ENCODE data around the gene CFAP20.
A peak's percentile ranks its signal among the peaks of the same experiment; 100 is the strongest.

The CFAP20 gene

GRCh38 chr16:58110571-58111301 is 18.4 kb downstream of the CFAP20 start:
- H2BK15ac ChIP-seq (ENCODE audit: low read depth, poor library complexity, severe bottlenecking), result peak overlapping the region; percentile 1
- WGBS, result 29% methylated on average over 8 of the region's 12 CpGs
- H3K4ac ChIP-seq (ENCODE audit: low read depth in 1 of 2, low read length in 2 of 2), result peak overlapping the region in 1 of 2 experiments; percentile 10

GRCh38 chr16:58109881-58110280 is 19.3 kb downstream of the CFAP20 start:
- peak overlapping the region; percentile 80 for H3K27ac ChIP-seq (ENCODE audit: low read length, poor library complexity, severe bottlenecking)
- no peaks in the 10 kb centered on the region for H3K9me3 ChIP-seq (ENCODE audit: control insufficient read depth, low read length)
- 79% methylated on average over 2 of the region's 2 CpGs for WGBS
- no peaks in the 10 kb centered on the region for H3K27me3 ChIP-seq (ENCODE audit: control insufficient read depth in 1 of 2, insufficient read depth in 1 of 2, low read length in 2 of 2)
- no peak overlapping the region for H2AFZ ChIP-seq (ENCODE audit: low read depth, low read length)
- H3K4me3 ChIP-seq (ENCODE audit: insufficient read depth in 1 of 2, low read depth in 1 of 2, low read length in 2 of 2), result no peak overlapping the region
- peak overlapping the region in 1 of 2 experiments; percentile 63 for H2BK12ac ChIP-seq (ENCODE audit: low read length in 2 of 2)
- no peak overlapping the region for H3K9ac ChIP-seq (ENCODE audit: low read length)
- no peak overlapping the region for H3K4me2 ChIP-seq (ENCODE audit: low read length, poor library complexity, severe bottlenecking)
- H3K4me1 ChIP-seq (ENCODE audit: control insufficient read depth, insufficient read depth, low read depth, low read length), result peaks cover 22% of the 10 kb centered on the region
- H3K4ac ChIP-seq (ENCODE audit: low read depth in 1 of 2, low read length in 2 of 2), result no peak overlapping the region
- H3K23ac ChIP-seq (ENCODE audit: low read length in 2 of 2), result peak overlapping the region in 1 of 2 experiments; percentile 83
- H3K18ac ChIP-seq (ENCODE audit: low read depth in 1 of 2, low read length in 2 of 2), result peak overlapping the region in 1 of 2 experiments; percentile 78
- H3K36me3 ChIP-seq (ENCODE audit: control insufficient read depth in 1 of 2, insufficient read depth in 2 of 2, low read depth in 1 of 2, low read length in 2 of 2), result peaks cover 12 to 22% of the 10 kb centered on the region in 2 experiments
- H2BK15ac ChIP-seq (ENCODE audit: low read depth, poor library complexity, severe bottlenecking), result no peak overlapping the region
- no peak overlapping the region for H2BK5ac ChIP-seq (ENCODE audit: low read depth, low read length, poor library complexity, severe bottlenecking)
- DNase-seq, result no peak
- H4K91ac ChIP-seq (ENCODE audit: low read length), result no peak overlapping the region
- H2BK120ac ChIP-seq (ENCODE audit: low read depth, low read length), result no peak overlapping the region
- no peak overlapping the region for H3K14ac ChIP-seq (ENCODE audit: low read length in 2 of 2)
- no peak overlapping the region for H4K8ac ChIP-seq (ENCODE audit: low read length)
- H2AK5ac ChIP-seq (ENCODE audit: low read length, severe bottlenecking), result peak overlapping the region; percentile 2
- peaks cover 6% of the 10 kb centered on the region for H3K79me1 ChIP-seq (replicated peaks; ENCODE audit: low read length, poor library complexity, severe bottlenecking)

More at GRCh38 chr16:58110571-58111301, 18.4 kb downstream of the CFAP20 start:
- no peak overlapping the region for H2BK120ac ChIP-seq (ENCODE audit: low read depth, low read length)
- no peak overlapping the region for H3K4me3 ChIP-seq (ENCODE audit: insufficient read depth in 1 of 2, low read depth in 1 of 2, low read length in 2 of 2)
- no peak overlapping the region for H3K14ac ChIP-seq (ENCODE audit: low read length in 2 of 2)
- DNase-seq, result peak; percentile 86
- H3K79me1 ChIP-seq (replicated peaks; ENCODE audit: low read length, poor library complexity, severe bottlenecking), result peaks cover 6% of the 10 kb centered on the region
- H3K9me3 ChIP-seq (ENCODE audit: control insufficient read depth, low read length), result no peaks in the 10 kb centered on the region
- H4K8ac ChIP-seq (ENCODE audit: low read length), result peak overlapping the region; percentile 28
- no peak overlapping the region for H3K23ac ChIP-seq (ENCODE audit: low read length in 2 of 2)
- H2AK5ac ChIP-seq (ENCODE audit: low read length, severe bottlenecking), result peak overlapping the region; percentile 87
- H2BK12ac ChIP-seq (ENCODE audit: low read length in 2 of 2), result peak overlapping the region in 1 of 2 experiments; percentile 60
- H3K4me1 ChIP-seq (ENCODE audit: control insufficient read depth, insufficient read depth, low read depth, low read length), result peaks cover 17% of the 10 kb centered on the region
- peak overlapping the region; percentile 3 for H3K4me2 ChIP-seq (ENCODE audit: low read length, poor library complexity, severe bottlenecking)
- peak overlapping the region; percentile 84 for H3K27ac ChIP-seq (ENCODE audit: low read length, poor library complexity, severe bottlenecking)
- no peak overlapping the region for H2AFZ ChIP-seq (ENCODE audit: low read depth, low read length)
- no peak overlapping the region for H3K9ac ChIP-seq (ENCODE audit: low read length)
- no peak overlapping the region for H2BK5ac ChIP-seq (ENCODE audit: low read depth, low read length, poor library complexity, severe bottlenecking)
- H3K18ac ChIP-seq (ENCODE audit: low read depth in 1 of 2, low read length in 2 of 2), result peak overlapping the region in 1 of 2 experiments; percentile 4
- H3K36me3 ChIP-seq (ENCODE audit: control insufficient read depth in 1 of 2, insufficient read depth in 2 of 2, low read depth in 1 of 2, low read length in 2 of 2), result peaks cover 18 to 31% of the 10 kb centered on the region in 2 experiments
- H3K27me3 ChIP-seq (ENCODE audit: control insufficient read depth in 1 of 2, insufficient read depth in 1 of 2, low read length in 2 of 2), result no peaks in the 10 kb centered on the region
- peak overlapping the region; percentile 15 for H4K91ac ChIP-seq (ENCODE audit: low read length)

- no peak overlapping the region for H2BK15ac ChIP-seq (ENCODE audit: low read depth, poor library complexity, severe bottlenecking)
- H2BK5ac ChIP-seq (ENCODE audit: low read depth, low read length, poor library complexity, severe bottlenecking), result no peak overlapping the region
- no peak overlapping the region for H4K91ac ChIP-seq (ENCODE audit: low read length)
- no peak overlapping the region for H3K9ac ChIP-seq (ENCODE audit: low read length)
- no peak overlapping the region for H3K4ac ChIP-seq (ENCODE audit: low read depth in 1 of 2, low read length in 2 of 2)
- no peak for DNase-seq
- H3K27ac ChIP-seq (ENCODE audit: low read length, poor library complexity, severe bottlenecking), result no peak overlapping the region
- H3K79me1 ChIP-seq (replicated peaks; ENCODE audit: low read length, poor library complexity, severe bottlenecking), result peaks cover 4% of the 10 kb centered on the region
- no peak overlapping the region for H3K4me3 ChIP-seq (ENCODE audit: insufficient read depth in 1 of 2, low read depth in 1 of 2, low read length in 2 of 2)
- H2BK120ac ChIP-seq (ENCODE audit: low read depth, low read length), result no peak overlapping the region
- peaks cover 22% of the 10 kb centered on the region for H3K4me1 ChIP-seq (ENCODE audit: control insufficient read depth, insufficient read depth, low read depth, low read length)
- peaks cover 7 to 17% of the 10 kb centered on the region in 2 experiments for H3K36me3 ChIP-seq (ENCODE audit: control insufficient read depth in 1 of 2, insufficient read depth in 2 of 2, low read depth in 1 of 2, low read length in 2 of 2)
- no peaks in the 10 kb centered on the region for H3K9me3 ChIP-seq (ENCODE audit: control insufficient read depth, low read length)
- H2AK5ac ChIP-seq (ENCODE audit: low read length, severe bottlenecking), result peak overlapping the region; percentile 11
- H4K8ac ChIP-seq (ENCODE audit: low read length), result no peak overlapping the region
- no peaks in the 10 kb centered on the region for H3K27me3 ChIP-seq (ENCODE audit: control insufficient read depth in 1 of 2, insufficient read depth in 1 of 2, low read length in 2 of 2)
- 94% methylated on average over 8 of the region's 8 CpGs for WGBS
- H3K23ac ChIP-seq (ENCODE audit: low read length in 2 of 2), result no peak overlapping the region
- no peak overlapping the region for H3K18ac ChIP-seq (ENCODE audit: low read depth in 1 of 2, low read length in 2 of 2)
- H2AFZ ChIP-seq (ENCODE audit: low read depth, low read length), result no peak overlapping the region
- H3K4me2 ChIP-seq (ENCODE audit: low read length, poor library complexity, severe bottlenecking), result no peak overlapping the region
- H3K14ac ChIP-seq (ENCODE audit: low read length in 2 of 2), result no peak overlapping the region
- H2BK12ac ChIP-seq (ENCODE audit: low read length in 2 of 2), result peak overlapping the region in 1 of 2 experiments; percentile 3
These were observed 19.9 kb downstream of the CFAP20 start for GRCh38 chr16:58109330-58109729.

GRCh38 chr16:58107709-58108108 is 21.5 kb downstream of the CFAP20 start:
- H3K4me1 ChIP-seq (ENCODE audit: control insufficient read depth, insufficient read depth, low read depth, low read length), result peaks cover 22% of the 10 kb centered on the region

More at GRCh38 chr16:58107709-58108108, 21.5 kb downstream of the CFAP20 start:
- Histone ChIP-seq H3K79me1 (replicated peaks; ENCODE audit: low read length, poor library complexity, severe bottlenecking) (no peaks in the 10 kb centered on the region), H2AK5ac (ENCODE audit: low read length, severe bottlenecking) (no peak overlapping the region), H2BK15ac (ENCODE audit: low read depth, poor library complexity, severe bottlenecking) (no peak overlapping the region), H3K9ac (ENCODE audit: low read length) (no peak overlapping the region), H4K8ac (ENCODE audit: low read length) (no peak overlapping the region), H3K9me3 (ENCODE audit: control insufficient read depth, low read length) (no peaks in the 10 kb centered on the region), H3K4ac (ENCODE audit: low read depth in 1 of 2, low read length in 2 of 2) (no peak overlapping the region), H3K27me3 (ENCODE audit: control insufficient read depth in 1 of 2, insufficient read depth in 1 of 2, low read length in 2 of 2) (no peaks in the 10 kb centered on the region), H2BK12ac (ENCODE audit: low read length in 2 of 2) (no peak overlapping the region), H3K4me3 (ENCODE audit: insufficient read depth in 1 of 2, low read depth in 1 of 2, low read length in 2 of 2) (no peak overlapping the region), H2BK120ac (ENCODE audit: low read depth, low read length) (no peak overlapping the region), H2BK5ac (ENCODE audit: low read depth, low read length, poor library complexity, severe bottlenecking) (no peak overlapping the region), H3K4me2 (ENCODE audit: low read length, poor library complexity, severe bottlenecking) (no peak overlapping the region), H3K23ac (ENCODE audit: low read length in 2 of 2) (no peak overlapping the region), H3K14ac (ENCODE audit: low read length in 2 of 2) (no peak overlapping the region), H4K91ac (ENCODE audit: low read length) (no peak overlapping the region), H2AFZ (ENCODE audit: low read depth, low read length) (no peak overlapping the region), H3K36me3 (ENCODE audit: control insufficient read depth in 1 of 2, insufficient read depth in 2 of 2, low read depth in 1 of 2, low read length in 2 of 2) (peaks cover 0 to 2% of the 10 kb centered on the region in 2 experiments), H3K27ac (ENCODE audit: low read length, poor library complexity, severe bottlenecking) (no peak overlapping the region), H3K18ac (ENCODE audit: low read depth in 1 of 2, low read length in 2 of 2) (no peak overlapping the region)
- 63% methylated on average over 2 of the region's 2 CpGs for WGBS
- DNase-seq, result no peak
